ENCODE results near the gene GDPD3.
A peak's percentile ranks its signal among the peaks of the same experiment; 100 is the strongest.

The GDPD3 gene

GRCh38 chr16:30068333-30068732 lies 45.0 kb downstream of the GDPD3 start:
- Histone ChIP-seq H3K4me3 (replicated peaks; ENCODE audit: insufficient read depth, low read length) (no peak overlapping the region), H3K27ac (replicated peaks) (no peak overlapping the region; the same call in 1 of the 2 replicates), H3K27me3 (ENCODE audit: insufficient read depth, poor library complexity, severe bottlenecking) (no peaks in the 10 kb centered on the region)
- TF ChIP-seq REST (IDR thresholded peaks at IDR 0.05; ENCODE audit: insufficient replicate concordance, low read depth) (no peak), SPI1 (IDR thresholded peaks at IDR 0.05; ENCODE audit: borderline replicate concordance, low read depth) (no peak), GABPA (IDR thresholded peaks at IDR 0.05; ENCODE audit: low read depth) (no peak), POLR2AphosphoS5 (IDR thresholded peaks at IDR 0.05; ENCODE audit: low read depth) (no peak), CTCF (IDR thresholded peaks at IDR 0.05; ENCODE audit: insufficient read depth, low read length) (no peak)
- no peak for DNase-seq (ENCODE audit: low read depth in 1 of 2, low spot score in 1 of 2)

GRCh38 chr16:30067584-30067916 lies 45.8 kb downstream of the GDPD3 start:
- Histone ChIP-seq H3K27ac (replicated peaks) (no peak overlapping the region; the same call in 1 of the 2 replicates), H3K27me3 (ENCODE audit: insufficient read depth, poor library complexity, severe bottlenecking) (no peaks in the 10 kb centered on the region), H3K4me3 (replicated peaks; ENCODE audit: insufficient read depth, low read length) (peak overlapping the region; percentile 98)
- no peak for DNase-seq (ENCODE audit: low read depth in 1 of 2, low spot score in 1 of 2)
- TF ChIP-seq CTCF (IDR thresholded peaks at IDR 0.05; ENCODE audit: insufficient read depth, low read length), result no peak
- no peak for TF ChIP-seq SPI1 (IDR thresholded peaks at IDR 0.05; ENCODE audit: borderline replicate concordance, low read depth)
- no peak for TF ChIP-seq REST (IDR thresholded peaks at IDR 0.05; ENCODE audit: insufficient replicate concordance, low read depth)

- Histone ChIP-seq H3K27me3 (ENCODE audit: insufficient read depth, poor library complexity, severe bottlenecking) (no peaks in the 10 kb centered on the region), H3K27ac (replicated peaks) (peak overlapping the region; percentile 94), H3K4me3 (replicated peaks; ENCODE audit: insufficient read depth, low read length) (peak overlapping the region; percentile 98)
- DNase-seq (ENCODE audit: low read depth in 1 of 2, low spot score in 1 of 2), result peak in 1 of 2 experiments; percentile 71
- TF ChIP-seq REST (IDR thresholded peaks at IDR 0.05; ENCODE audit: insufficient replicate concordance, low read depth) (no peak), GABPA (IDR thresholded peaks at IDR 0.05; ENCODE audit: low read depth) (no peak), SPI1 (IDR thresholded peaks at IDR 0.05; ENCODE audit: borderline replicate concordance, low read depth) (no peak), CTCF (IDR thresholded peaks at IDR 0.05; ENCODE audit: insufficient read depth, low read length) (no peak), POLR2AphosphoS5 (IDR thresholded peaks at IDR 0.05; ENCODE audit: low read depth) (no peak; the same call in 1 of the 2 replicates)
These were observed 46.4 kb downstream of the GDPD3 start for GRCh38 chr16:30066761-30067583.

Data from HL-60 (cell line).